ENCODE measurements around the gene CD36.

DNA sequence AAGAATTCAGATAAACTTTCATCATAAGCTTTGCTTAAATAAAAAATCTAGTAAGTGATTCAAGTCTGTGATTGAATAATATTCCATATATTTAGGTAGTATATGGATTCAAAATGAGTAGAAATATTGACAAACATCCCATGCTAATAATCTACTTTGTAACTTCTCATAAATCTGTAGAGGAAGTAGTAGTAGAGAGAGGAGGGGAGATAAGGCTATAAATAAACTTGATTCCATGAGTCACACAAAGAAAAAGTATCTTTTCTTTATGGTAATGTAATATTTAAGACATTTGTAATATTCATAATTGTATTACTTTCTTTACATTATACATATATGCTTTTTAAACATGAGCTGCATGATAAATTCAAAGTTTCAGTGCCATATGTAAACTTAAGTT, 25.6 kb upstream of the CD36 start:
- TF ChIP-seq, protein P1, sequence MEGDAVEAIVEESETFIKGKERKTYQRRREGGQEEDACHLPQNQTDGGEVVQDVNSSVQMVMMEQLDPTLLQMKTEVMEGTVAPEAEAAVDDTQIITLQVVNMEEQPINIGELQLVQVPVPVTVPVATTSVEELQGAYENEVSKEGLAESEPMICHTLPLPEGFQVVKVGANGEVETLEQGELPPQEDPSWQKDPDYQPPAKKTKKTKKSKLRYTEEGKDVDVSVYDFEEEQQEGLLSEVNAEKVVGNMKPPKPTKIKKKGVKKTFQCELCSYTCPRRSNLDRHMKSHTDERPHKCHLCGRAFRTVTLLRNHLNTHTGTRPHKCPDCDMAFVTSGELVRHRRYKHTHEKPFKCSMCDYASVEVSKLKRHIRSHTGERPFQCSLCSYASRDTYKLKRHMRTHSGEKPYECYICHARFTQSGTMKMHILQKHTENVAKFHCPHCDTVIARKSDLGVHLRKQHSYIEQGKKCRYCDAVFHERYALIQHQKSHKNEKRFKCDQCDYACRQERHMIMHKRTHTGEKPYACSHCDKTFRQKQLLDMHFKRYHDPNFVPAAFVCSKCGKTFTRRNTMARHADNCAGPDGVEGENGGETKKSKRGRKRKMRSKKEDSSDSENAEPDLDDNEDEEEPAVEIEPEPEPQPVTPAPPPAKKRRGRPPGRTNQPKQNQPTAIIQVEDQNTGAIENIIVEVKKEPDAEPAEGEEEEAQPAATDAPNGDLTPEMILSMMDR (IDR thresholded peaks at IDR 0.05), result no peak
- TF ChIP-seq POLR2A (IDR thresholded peaks at IDR 0.05), result no peak
